Tibial nerve (tissue), 3 donors: Measurements from ENCODE around the gene DAPK1.

Experiments
- POLR2A ChIP-seq, 2 donors: fragments of 450-650 bp; IDR thresholded peaks; one replicate each; pipeline ENCODE4 v1.6.1; 2017; ENCODE audit warnings: antibody characterized with exemption in 2 of 2, mild to moderate bottlenecking in 2 of 2, moderate library complexity in 2 of 2
- TF ChIP-seq, protein P1 (sequence below), 5 experiments: fragments of 200-600 bp in 3 of 5; fragments of 450-650 bp in 2 of 5; sonication (generic) in 3 of 5; IDR thresholded peaks; one replicate each; pipeline ENCODE4 v1.5.1; 2016 to 2019; ENCODE audit warnings: antibody characterized with exemption in 5 of 5, mild to moderate bottlenecking in 3 of 5, moderate library complexity in 2 of 5

DNA sequence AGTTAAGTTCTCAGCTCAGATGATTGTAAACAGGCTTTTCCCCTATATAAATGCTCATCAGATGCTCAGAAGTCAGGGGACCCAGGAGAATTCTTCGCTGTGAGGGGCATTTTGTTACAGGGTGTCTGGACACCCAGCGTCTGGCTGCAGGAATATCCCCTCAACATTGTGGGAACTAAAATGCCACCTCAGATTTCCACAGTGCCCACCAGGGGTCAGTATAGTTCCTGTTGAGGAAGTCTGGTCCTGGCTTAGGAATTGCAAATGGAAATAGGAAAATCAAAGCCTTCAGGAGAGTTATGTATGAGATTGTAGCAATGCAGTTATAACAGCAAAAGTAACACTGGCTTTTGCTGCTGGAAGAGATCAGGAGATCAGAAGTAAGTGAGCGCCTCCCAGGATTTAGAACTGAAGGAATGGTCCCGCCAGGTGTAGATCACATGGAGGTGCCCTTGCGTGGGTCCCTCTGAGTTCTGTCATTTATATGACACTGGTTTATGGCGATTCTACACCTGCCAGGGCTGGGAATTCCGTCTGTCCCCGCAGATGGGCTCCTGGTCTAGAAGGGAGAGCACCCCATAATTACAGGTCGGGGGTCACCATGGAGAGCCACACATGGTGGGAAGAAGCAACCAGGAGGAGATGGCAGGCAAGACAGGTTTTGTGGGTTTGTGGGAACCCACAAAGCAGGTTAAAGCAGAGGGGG is 181.1 kb downstream of the DAPK1 start:
- TF ChIP-seq, protein P1, sequence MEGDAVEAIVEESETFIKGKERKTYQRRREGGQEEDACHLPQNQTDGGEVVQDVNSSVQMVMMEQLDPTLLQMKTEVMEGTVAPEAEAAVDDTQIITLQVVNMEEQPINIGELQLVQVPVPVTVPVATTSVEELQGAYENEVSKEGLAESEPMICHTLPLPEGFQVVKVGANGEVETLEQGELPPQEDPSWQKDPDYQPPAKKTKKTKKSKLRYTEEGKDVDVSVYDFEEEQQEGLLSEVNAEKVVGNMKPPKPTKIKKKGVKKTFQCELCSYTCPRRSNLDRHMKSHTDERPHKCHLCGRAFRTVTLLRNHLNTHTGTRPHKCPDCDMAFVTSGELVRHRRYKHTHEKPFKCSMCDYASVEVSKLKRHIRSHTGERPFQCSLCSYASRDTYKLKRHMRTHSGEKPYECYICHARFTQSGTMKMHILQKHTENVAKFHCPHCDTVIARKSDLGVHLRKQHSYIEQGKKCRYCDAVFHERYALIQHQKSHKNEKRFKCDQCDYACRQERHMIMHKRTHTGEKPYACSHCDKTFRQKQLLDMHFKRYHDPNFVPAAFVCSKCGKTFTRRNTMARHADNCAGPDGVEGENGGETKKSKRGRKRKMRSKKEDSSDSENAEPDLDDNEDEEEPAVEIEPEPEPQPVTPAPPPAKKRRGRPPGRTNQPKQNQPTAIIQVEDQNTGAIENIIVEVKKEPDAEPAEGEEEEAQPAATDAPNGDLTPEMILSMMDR (IDR thresholded peaks at IDR 0.05) = peak; percentile 68 to 83 (median 70)
- no peak for TF ChIP-seq POLR2A (IDR thresholded peaks at IDR 0.05)
